GM19035 (cell line): ENCODE measurements around the gene IGFBP2.

Experiments
- ATAC-seq: cut with Tn5 transposase; IDR thresholded peaks from one replicate; pipeline ENCODE4 v1.9.1; 2021; ENCODE audit not compliant: unreplicated experiment

IGFBP2 gene

DNA sequence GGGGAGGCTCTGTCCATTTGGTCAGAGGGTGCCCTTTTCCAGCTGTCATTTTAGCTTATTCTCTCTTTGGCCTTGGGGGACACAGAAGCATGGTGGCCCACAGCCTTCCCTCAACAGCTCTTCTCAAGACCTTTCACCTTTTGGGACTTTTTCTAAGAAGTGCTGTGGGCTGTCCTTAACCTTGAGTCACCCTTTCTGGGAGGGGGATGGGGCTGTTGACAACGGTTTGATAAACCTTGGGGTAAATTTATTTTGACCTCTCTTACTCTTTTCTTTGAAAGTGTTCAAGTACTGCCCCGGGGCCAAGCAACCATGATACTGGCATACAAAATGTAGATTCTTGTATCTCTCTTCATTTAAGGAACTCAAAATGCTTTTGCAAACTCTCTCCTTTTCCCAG is 48.5 kb downstream of the IGFBP2 start:
- ATAC-seq: no peak

DNA sequence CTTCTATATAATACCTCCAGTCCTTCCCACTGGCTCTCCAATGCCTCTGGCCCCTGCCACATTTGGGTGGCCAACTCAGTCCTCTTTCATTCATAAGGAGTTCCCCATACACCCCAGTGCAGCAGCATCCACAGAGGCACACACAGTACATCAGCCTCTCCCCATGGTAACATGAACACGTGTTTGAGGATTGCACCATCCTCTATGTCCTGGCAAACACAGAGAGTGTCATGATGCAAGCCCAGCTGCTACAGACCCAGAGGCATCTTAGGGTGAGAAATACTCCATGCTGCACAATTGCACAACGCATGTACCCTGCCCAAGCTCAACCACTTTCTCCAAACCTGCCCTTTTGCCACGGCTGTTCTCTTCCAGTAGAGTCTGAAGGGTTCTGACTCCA is 50.6 kb downstream of the IGFBP2 start:
- ATAC-seq: no peak

GRCh38 chr2:216685327-216685875 is 52.2 kb downstream of the IGFBP2 start:
- ATAC-seq: no peak

GRCh38 chr2:216687111-216687510 is 53.9 kb downstream of the IGFBP2 start:
- ATAC-seq: no peak

- no peak for ATAC-seq
These were observed 54.4 kb downstream of the IGFBP2 start for GRCh38 chr2:216687646-216688045.

DNA sequence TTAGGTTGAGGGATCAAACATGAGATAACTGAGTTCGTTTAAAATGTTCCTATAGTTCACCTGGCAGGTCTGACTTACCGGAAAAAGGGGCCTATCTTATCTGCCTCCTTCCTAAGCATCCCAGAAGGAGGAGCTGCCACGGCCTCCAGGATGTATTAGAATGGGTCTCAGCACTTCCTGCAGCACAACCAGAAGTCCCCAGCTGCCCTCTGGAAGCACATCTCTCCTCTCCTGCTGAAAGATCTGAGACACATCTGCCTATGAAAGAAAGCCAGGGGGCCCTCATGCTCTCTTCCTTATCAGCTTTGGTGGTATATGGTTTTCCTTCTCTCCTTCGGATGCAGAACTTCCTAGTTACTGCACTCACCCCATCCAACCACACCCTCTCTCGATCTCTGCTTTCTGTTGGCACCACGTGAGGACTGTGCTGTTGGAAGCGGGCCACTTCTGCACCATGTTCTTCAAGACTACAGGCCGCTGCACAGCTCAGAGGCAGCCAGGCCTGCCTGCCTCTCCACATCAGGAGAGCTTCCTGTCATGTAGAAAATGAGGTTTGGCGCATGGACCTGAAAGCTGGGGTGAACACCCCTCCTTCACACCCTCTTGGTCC is 55.6 kb downstream of the IGFBP2 start:
- ATAC-seq: no peak

GRCh38 chr2:216689397-216689796 is 56.2 kb downstream of the IGFBP2 start:
- no peak for ATAC-seq

DNA sequence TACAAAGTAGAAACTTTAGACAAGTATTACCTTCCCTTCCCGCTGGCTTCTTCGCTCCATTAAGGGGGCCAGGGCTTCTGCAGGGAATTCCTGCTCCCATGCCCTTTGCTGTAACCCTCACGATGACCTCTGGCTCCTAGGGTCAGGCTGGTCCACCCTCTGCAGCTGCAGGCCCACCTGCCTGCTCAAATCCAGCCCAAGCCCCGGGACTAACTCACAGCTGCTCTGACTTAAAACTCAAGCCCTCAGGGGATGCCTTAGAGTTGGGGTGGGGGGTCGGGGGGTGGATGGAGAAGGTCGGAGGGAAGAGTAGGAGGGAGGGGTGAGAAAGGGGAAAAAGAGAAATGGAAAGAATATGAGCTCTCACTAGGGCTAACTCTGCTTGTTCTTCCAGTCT is 57.2 kb downstream of the IGFBP2 start:
- no peak for ATAC-seq

DNA sequence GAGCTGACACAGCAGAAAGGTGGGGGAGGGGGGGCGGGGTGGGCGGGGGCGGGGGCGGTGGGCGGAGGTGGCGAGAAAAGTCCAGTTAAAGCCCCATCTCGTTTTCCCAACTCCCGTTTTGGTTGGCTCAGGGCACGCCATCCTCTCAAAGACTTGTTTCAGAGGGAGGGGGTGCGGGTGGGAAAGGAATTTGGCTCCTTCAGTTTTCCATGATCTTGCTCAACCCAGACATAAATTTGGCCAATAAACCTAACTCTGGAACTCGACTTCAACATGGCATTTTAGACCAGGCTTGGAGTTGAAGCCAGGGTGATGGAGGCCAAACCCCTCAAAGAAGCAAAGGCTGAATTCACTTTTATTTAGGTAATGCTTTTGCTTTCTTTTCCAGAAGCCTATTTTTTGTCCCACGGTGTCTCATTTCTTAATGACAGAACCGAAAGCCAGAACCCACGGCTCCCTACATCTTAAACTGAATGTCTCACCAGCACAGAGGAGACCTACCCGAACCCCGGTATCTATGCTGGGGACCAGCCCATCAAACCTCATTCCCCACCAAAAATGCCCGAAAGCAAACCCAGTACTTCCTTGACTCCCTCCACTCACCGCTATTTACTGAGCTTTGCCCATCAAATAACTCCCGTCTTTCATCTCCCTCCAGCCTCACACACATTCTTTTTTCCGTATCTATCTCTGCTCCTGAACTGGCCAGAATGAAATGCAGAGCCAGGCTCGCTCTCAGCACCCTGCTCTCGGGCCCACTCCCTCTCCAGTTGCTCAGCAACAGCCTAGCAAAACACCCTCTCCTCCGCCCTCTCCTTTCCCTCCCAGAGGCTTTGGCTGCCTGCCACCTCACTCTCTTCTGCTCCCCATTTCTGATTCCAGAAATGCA is 57.9 kb downstream of the IGFBP2 start:
- ATAC-seq: no peak

DNA sequence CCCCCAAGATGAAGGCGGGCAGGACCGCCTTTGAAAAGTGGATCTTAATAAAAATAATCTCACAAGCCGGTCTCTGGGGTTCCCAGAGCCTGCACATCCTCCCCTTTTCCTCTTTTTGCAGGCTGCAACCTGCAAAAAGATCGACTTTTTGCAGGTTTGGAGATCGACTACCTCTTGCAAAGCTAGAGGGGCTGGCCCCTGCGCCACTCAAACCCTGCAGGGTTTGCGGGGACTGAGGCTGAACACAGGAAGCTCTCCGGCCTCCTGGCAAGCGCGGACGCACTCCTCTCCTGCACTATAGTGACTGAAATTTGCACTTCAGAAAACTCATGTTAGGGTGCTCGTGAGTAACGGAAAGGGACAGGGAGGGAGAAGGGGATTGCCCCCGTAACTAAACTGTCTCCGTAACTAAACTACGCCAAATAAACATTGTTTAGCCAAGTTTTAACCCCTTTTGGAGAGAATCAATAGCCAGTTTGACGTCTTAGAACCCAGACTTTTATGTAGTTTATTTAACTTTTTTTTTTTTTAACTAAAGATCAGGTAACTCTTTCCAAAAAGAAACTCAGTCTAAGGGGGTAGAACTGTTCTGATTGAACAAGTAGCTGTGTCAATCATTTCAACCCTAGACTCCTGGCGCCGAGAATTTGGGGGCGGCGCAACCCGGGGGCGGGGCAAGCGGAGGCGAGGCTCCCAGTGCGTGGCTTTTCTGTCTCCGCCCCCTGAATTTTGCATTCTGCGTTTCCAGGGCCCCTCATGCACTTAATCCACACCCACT is 59.6 kb downstream of the IGFBP2 start:
- peak; percentile 75 for ATAC-seq

DNA sequence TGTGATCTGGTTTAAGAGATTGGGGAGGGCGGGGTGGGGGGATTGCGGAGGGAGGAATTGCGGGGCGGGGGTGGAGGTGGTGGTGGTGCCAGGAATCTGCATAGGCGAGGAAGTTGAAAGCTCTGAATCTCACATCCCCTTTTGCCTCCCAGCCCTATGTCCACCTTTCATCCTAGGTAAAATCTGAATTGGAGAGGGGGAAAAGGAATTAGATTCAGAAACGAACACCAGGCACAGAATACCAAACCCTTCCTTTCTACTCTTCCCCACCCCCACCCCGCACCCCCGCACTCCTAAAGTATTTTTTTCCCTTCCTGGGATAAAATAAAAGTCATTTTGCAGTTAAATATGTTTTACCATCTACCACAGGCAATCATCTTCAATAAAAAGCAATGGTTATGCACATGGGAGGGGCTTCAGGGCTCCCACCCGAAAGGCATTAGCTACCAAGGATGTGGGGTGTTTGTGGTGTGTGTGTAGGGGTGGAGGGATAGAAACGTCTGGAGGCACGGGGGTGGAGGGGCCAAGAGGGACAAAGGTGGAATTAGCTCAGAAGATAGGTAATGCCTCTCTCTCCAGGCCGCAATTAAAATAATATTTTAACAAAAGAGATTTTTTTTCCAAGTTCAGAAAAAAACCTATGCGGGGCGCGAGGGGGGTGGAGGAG is 60.3 kb downstream of the IGFBP2 start:
- no peak for ATAC-seq

- ATAC-seq: no peak
These were observed 61.0 kb downstream of the IGFBP2 start for GRCh38 chr2:216694082-216694825.

DNA sequence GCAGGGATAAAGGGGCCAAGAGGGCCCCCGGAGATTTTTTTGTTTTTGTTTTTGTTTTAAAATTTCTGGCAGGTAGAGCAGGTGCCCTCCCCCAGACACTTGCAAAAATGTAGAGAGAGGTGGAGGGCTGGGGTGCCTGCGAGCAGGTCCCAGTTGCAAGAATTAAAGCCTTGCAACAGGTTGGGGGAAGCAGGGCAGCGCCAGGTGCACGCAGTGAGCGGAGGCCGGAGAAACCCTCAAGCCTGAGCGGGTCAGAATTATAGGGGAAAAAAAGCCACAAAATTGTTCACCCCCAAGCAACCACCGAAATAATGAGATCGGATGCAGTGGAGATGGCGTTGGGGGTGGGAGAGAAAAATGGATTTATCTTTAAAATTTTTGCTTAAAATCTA is 61.6 kb downstream of the IGFBP2 start:
- no peak for ATAC-seq

DNA sequence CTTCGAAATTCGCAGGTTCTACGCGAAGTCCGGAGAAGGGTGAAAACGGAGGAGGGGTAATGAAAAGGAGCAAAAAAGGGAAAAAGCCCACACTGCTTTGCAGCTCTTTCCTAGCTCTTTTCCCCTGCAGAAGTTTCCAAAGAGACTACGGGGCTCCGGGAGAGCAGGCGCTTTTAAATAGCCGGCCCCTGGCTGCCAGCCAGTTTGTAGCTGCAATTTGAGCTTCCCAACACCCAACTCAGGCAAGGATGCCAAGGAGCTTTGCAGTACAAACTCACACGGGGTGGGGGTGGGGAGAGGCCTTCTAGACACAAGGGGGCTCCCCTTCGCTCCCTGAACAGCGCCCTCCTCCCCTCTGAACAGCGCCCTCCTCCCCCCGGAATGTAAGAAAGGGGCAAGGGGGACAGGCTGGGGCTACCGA is 62.2 kb downstream of the IGFBP2 start, which contains the start of gene IGFBP5:
TSS of gene IGFBP5 (minus strand) at position 149 of the 421 bp plus-strand sequence. CDS start 774 bp downstream, outside the sequence.
- ATAC-seq: no peak

DNA sequence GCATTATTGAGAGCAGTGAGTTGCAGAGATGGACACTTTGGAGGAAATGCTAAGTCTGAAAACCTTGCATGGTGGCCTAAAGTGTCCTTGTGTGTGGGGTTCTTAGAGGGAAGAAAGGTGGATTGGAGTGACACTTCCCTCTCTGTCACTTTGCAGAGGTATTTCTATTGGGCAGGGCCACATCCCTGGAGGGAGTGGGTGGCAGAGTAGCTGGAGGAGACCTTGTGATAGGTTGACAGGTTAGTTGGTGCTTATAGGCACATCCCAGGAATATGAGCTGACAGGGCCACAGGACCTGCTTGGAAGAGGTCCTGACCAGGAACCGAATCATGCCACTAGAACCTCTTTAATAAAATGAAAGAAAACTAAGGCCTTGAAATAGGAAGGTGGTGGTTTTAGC is 63.1 kb downstream of the IGFBP2 start:
- no peak for ATAC-seq

DNA sequence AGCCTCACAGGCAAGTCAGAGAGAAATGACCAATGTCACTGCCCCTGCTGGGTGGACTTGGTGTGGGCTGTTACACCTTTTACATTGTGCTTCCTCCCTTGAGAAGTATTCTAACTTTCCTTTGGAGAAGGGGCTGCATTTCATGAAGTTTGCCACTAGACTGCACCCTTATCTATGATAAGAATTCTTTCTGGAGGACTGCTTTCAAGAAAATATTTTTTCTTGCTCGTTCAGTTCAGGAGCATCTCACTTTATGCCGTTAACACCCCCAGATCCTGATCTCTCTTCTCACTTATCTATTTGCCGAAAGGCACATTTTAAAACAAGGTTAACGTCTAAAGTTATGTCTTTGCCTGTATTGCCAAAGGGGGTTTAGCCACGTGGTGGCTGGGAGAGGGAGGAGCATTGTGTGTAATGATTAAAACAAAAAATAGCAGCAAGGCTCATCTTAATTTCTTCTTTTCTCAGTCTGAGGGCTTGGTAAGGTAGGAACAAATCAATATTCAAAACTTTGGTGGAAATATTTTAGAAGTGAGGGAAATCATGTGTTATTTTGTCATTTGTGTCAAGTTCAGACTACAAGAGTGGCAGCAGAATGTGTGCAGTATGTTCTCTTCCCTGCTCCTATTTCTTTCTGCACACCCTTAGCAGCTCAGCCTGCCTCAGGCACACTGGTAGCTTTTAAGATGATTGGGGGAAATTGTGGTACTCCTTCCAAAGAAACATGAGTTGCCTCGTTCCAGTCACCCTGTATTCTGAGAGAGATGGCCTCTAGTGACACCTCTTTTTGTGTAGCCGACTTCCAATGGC is 63.7 kb downstream of the IGFBP2 start:
- ATAC-seq: no peak

- no peak for ATAC-seq
These were observed 65.1 kb downstream of the IGFBP2 start for GRCh38 chr2:216698293-216698692.

GRCh38 chr2:216698895-216699294 is 65.7 kb downstream of the IGFBP2 start:
- ATAC-seq: no peak

DNA sequence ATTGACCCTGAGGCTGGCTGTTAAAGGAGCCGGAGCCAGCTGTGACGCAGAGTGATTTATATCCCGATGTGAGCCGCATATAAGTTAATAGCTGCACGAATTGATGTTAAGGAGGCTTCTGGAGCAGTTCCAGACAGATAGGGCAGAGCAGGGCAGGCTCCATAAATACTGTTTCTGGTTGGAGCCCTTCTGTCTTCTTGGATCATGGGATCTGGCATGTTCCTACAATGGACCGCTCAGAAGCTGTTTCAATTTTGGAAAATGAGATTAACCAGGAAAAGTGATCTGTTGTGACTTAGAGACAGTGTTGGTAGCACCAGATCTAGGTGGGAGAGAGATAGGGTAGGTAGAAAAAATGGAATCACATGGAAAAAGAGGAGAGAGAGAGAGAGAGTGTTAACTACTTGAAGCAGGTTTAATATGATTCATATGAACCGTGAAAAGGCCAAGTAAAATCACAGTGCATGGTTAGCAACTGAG is 66.9 kb downstream of the IGFBP2 start:
- no peak for ATAC-seq
